ENCODE results near the gene SAFB.

- TF ChIP-seq POLR2A (IDR thresholded peaks at IDR 0.05; ENCODE audit: low read depth, low read length) (no peak), POLR2AphosphoS5 (IDR thresholded peaks at IDR 0.05; ENCODE audit: low read depth, low read length) (no peak), TAF1 (IDR thresholded peaks at IDR 0.05; ENCODE audit: low read depth, low read length) (no peak), POU2F2 (IDR thresholded peaks at IDR 0.05; ENCODE audit: low read depth, low read length) (no peak)
Measured at GRCh38 chr19:5677580-5677979, 54.7 kb downstream of the SAFB start.

All from GM12891 (cell line).